Kidney (tissue), 11 donors: Measurements from ENCODE around the gene G6PD. TPM values are rescaled to one million over a fixed set of nuclear protein-coding genes. Genes with fewer than 3 reads are reported as not detected.
"Not testable (repeated sequence)": the region's sequence is repeated elsewhere in the genome, so short reads cannot be mapped to it uniquely, and the experiment has no call there.

Experiments
- DNase-seq, 5 donors: peaks; one replicate each; pipeline ENCODE4 v3.0.0-alpha.2; 2013 to 2020
- FAIRE-seq: peaks from 2 replicates; lab custom pipeline; 2012; peaks lifted over from hg19 to GRCh38; lab: Jason Lieb, UNC
- H3K27ac ChIP-seq, 2 donors: one replicate each; pipeline ENCODE4 v1.7.0; 2013; ENCODE audit warnings: low read depth in 2 of 2, low read length in 2 of 2, inconsistent platforms in 1 of 2
- H3K27me3 ChIP-seq: one replicate; pipeline ENCODE4 v1.7.1; 2013; ENCODE audit warnings: low read length, inconsistent platforms; ENCODE audit not compliant: control insufficient read depth, insufficient read depth
- H3K36me3 ChIP-seq, 3 donors: one replicate each; pipeline versions ENCODE4 v1.7.0 to v1.7.1; 2013; ENCODE audit warnings: low read length in 3 of 3, control low read depth in 1 of 3, inconsistent platforms in 1 of 3; ENCODE audit not compliant: insufficient read depth in 3 of 3, control insufficient read depth in 2 of 3
- H3K4me1 ChIP-seq, 3 donors: one replicate each; pipeline versions ENCODE4 v1.7.0 to v1.7.1; 2013; ENCODE audit warnings: low read length in 3 of 3, inconsistent platforms in 1 of 3, low read depth in 1 of 3; ENCODE audit not compliant: control insufficient read depth in 2 of 3, insufficient read depth in 2 of 3
- H3K4me3 ChIP-seq, 3 donors: one replicate each; pipeline versions ENCODE4 v1.7.0 to v1.8.1; 2013; ENCODE audit warnings: low read length in 3 of 3, control low read depth in 1 of 3, inconsistent platforms in 1 of 3
- H3K9ac ChIP-seq, 3 donors: one replicate each; pipeline versions ENCODE4 v1.7.0 to v1.7.1; 2013; ENCODE audit warnings: low read length in 3 of 3, control low read depth in 1 of 3, inconsistent platforms in 1 of 3
- H3K9me3 ChIP-seq, 3 donors: one replicate each; pipeline versions ENCODE4 v1.7.0 to v1.7.1; 2013; ENCODE audit warnings: low read length in 3 of 3, control low read depth in 1 of 3, inconsistent platforms in 1 of 3; ENCODE audit not compliant: control insufficient read depth in 2 of 3, insufficient read depth in 1 of 3
- intact Hi-C: fragments of 100-400 bp; cut with DNase I; formaldehyde crosslinking; loops from one replicate; pipeline ENCODE4 v1.11.1; 2022
- polyA plus RNA-seq: library from polyadenylated mRNA; stranded (reverse); fragments of 350-450 nt; fragmentation: Illumina TruSeq; extraction: RNeasy Lipid Tissue Mini Kit (QIAGEN cat#74804); gene quantifications from one replicate; pipeline ENCODE4 v1.2.3, GENCODE V29; 2014; ENCODE audit warnings: low read depth, low replicate concordance; ENCODE audit not compliant: insufficient read depth
- total RNA-seq: library from RNA; stranded (reverse); fragmentation: NEBNext Ultra II Directional; extraction: Animal tissue kit (Norgen Biotek cat#: 25700); gene quantifications from one replicate; pipeline ENCODE4 v1.2.1, GENCODE V29; 2021
- donor health status: control.
- donor health status: control.
- donor health status: DM: yes; HTN: yes; CAD: no.
- donor health status: Normal renal cell carcinoma (clear cell type).

The G6PD gene
- total and polyA plus RNA-seq, 2 donors from 2014 or later = 34.7 to 54.1 TPM

DNA sequence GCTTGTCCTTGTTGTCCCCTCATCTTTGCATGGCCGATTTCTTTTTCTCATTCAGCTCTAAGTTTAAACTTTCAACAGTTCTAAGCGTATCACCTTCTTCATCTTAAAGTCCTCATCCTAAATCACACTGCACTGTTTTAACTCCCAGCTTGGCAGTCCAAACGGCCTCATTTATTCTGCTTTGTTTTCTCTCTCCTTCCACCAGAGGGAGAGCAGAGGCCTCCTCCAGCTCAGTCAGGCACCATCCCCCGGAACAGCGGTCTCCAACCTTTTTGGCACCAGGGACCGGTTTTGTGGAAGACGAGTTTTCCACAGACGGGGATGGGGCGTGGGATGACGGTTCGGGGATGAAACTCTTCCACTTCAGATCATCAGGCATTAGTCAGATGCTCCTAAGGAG is 23.7 kb upstream of the G6PD start:
- H3K27ac ChIP-seq, H3K9ac ChIP-seq, DNase-seq, FAIRE-seq, intact Hi-C loops, H3K9me3 ChIP-seq, H3K36me3 ChIP-seq, H3K27me3 ChIP-seq, H3K4me3 ChIP-seq, H3K4me1 ChIP-seq: not testable (repeated sequence)

DNA sequence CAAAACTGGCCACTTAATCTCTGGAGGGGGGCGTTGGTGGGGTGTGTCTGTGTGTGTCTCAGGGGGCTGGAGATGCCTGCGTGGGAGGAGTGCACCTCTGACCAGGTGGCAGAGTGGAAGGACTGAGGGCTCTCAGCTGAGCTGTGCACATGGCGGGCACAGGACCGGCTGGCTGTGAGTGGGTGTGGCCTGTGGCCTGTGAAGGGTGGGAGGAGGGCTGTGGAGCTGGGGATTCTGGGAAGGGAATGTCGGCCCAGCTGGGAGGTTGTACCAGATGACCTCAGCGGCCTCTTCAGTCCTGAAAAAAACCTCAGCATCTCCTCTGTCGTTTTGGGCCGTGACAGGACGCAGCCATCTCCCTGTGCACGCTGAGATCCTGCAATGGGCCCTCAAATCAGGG is 15.6 kb upstream of the G6PD start:
- H3K4me1 ChIP-seq, DNase-seq, H3K9ac ChIP-seq, H3K9me3 ChIP-seq, intact Hi-C loops, H3K36me3 ChIP-seq, H3K4me3 ChIP-seq, H3K27ac ChIP-seq, H3K27me3 ChIP-seq, FAIRE-seq: not testable (repeated sequence)

- H3K9me3 ChIP-seq, H3K9ac ChIP-seq, H3K4me3 ChIP-seq, intact Hi-C loops, H3K36me3 ChIP-seq, H3K27me3 ChIP-seq, H3K27ac ChIP-seq, H3K4me1 ChIP-seq, FAIRE-seq: not testable (repeated sequence)
- peak in 1 of 5 donors; percentile 15 for DNase-seq
These were observed 13.7 kb upstream of the G6PD start for GRCh38 chrX:154560326-154560725.

GRCh38 chrX:154558896-154559295 is 12.2 kb upstream of the G6PD start:
- H3K9me3 ChIP-seq, H3K9ac ChIP-seq, FAIRE-seq, H3K4me3 ChIP-seq, H3K36me3 ChIP-seq, intact Hi-C loops, H3K27ac ChIP-seq, H3K27me3 ChIP-seq, H3K4me1 ChIP-seq: not testable (repeated sequence)
- DNase-seq = peak in 1 of 5 donors; percentile 56

- H3K9me3 ChIP-seq, H3K36me3 ChIP-seq, H3K4me3 ChIP-seq, H3K4me1 ChIP-seq, intact Hi-C loops, FAIRE-seq, H3K27me3 ChIP-seq, DNase-seq, H3K9ac ChIP-seq, H3K27ac ChIP-seq: not testable (repeated sequence)
These were observed 11.5 kb upstream of the G6PD start for GRCh38 chrX:154558060-154558690.

DNA sequence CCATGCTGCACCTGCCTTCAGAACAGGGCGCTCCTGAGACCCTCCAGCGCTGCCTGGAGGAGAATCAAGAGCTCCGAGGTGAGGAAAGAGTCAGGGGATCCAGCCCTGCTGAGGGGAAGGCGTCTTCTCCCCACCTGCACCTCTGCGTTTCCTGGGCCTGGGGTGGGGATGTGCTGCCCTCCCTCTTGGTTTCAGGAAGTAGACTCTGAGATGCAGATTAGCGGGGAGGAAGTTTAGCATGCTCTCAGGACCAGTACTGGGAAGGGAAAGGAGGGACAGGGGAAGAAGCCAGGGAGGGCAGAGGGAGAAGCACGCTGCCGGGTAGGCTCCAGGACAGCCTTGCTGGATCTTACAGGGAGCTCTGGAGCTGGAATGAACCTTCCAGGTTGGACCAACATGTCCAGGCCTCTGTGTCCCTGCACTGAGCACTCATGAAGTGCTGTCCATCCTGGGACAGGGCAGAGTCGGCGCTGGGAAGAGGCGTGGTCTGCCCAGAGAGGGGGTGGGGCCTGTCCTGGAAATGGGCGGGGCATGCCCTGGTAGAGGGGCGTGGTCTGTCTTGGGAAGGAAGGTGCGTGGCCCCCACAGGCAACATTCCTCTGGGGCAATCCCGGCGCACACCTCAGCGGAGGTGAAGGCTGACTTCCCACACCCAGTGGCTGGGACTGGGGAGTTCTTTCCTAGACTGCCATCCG is 5.6 kb upstream of the G6PD start:
- FAIRE-seq, H3K4me3 ChIP-seq, H3K9ac ChIP-seq, H3K36me3 ChIP-seq, H3K4me1 ChIP-seq, H3K27ac ChIP-seq, intact Hi-C loops, H3K27me3 ChIP-seq, H3K9me3 ChIP-seq: not testable (repeated sequence)
- DNase-seq = peak in 1 of 5 donors; percentile 43
